Pancreas (tissue), 10 donors: ENCODE results near the gene NAAA. TPM values are rescaled to one million over a fixed set of nuclear protein-coding genes. Genes with fewer than 3 reads are reported as not detected.
A peak's percentile ranks its signal among the peaks of the same experiment; 100 is the strongest.

ENCODE experiments used
- ATAC-seq, 4 donors: fragments of 200-7000 bp; cut with Tn5 transposase; one replicate each; pipeline versions ENCODE4 v1.8.0 to v1.9.1; 2020; ENCODE audit warnings: mild to moderate bottlenecking in 4 of 4, moderate library complexity in 4 of 4
- DNase-seq, 6 donors: peaks; one replicate each; pipeline ENCODE4 v3.0.0-alpha.2; 2020
- FAIRE-seq: peaks from 2 replicates; lab custom pipeline; 2012; peaks lifted over from hg19 to GRCh38; lab: Jason Lieb, UNC
- H3K27ac ChIP-seq, 4 donors: fragments of 200-600 bp; sonication (generic); 1 replicate in 3 of 4; 2 replicates in 1 of 4; pipeline versions ENCODE4 v1.5.0 to v1.8.0; 2020
- H3K27me3 ChIP-seq, 4 donors: fragments of 200-600 bp; one replicate each; pipeline ENCODE4 v1.8.0; 2021
- H3K36me3 ChIP-seq, 3 donors: fragments of 200-600 bp; sonication (generic) in 1 of 3; one replicate each; pipeline versions ENCODE4 v1.5.0 to v1.8.0; 2020 to 2021
- H3K4me1 ChIP-seq, 3 donors: fragments of 200-600 bp; one replicate each; pipeline ENCODE4 v1.8.0; 2021
- H3K4me3 ChIP-seq, 4 donors: fragments of 200-600 bp; sonication (generic) in 2 of 4; one replicate each; pipeline versions ENCODE4 v1.5.0 to v1.8.0; 2020 to 2021
- H3K9me3 ChIP-seq, 4 donors: fragments of 200-600 bp; one replicate each; pipeline ENCODE4 v1.8.0; 2021
- CTCF ChIP-seq, 4 donors: fragments of 200-600 bp; sonication (generic) in 3 of 4; IDR thresholded peaks; one replicate each; pipeline versions ENCODE4 v1.5.0 to v1.8.0; 2021; ENCODE audit warnings: antibody characterized with exemption in 4 of 4
- WGBS, 2 donors: extraction: QIAGEN DNeasy Blood & Tissue Kit; methylation state at CpG; one replicate each; pipeline ENCODE4 v1.1.7; 2013; 5-methylcytosine and 5-hydroxymethylcytosine counted together
- intact Hi-C, 3 donors: fragments of 100-400 bp; cut with DNase I; formaldehyde crosslinking; loops; one replicate each; pipeline versions ENCODE4 v1.11.1 to v1.14.2; 2022
- polyA plus RNA-seq, 2 donors: library from polyadenylated mRNA; stranded (reverse); fragments of 200-250 nt; gene quantifications; one replicate each; pipeline ENCODE4 v1.2.3, GENCODE V29; 2013
- total RNA-seq, 6 donors: library from RNA; stranded (reverse); fragmentation: NEBNext Ultra II Directional in 4 of 6; extraction: Animal tissue kit (Norgen Biotek cat#: 25700) in 4 of 6; gene quantifications; one replicate each; pipeline versions ENCODE4 v1.2.1 to v1.2.4, GENCODE V29; 2021 to 2023
- donor health status: healthy with polysubstance abuse.
- donor health status: DM: no; HTN: no; CAD: no; lungs with moderate emphysema.
- donor health status: DM: no; HTN: no; CAD: no.
- donor health status: control.
- donor health status: control.
- donor health status: Bipolar disorder and iron deficiency.
- donor health status: DM: yes; HTN: yes; CAD: no.
- donor health status: DM: no; HTN: no; CAD: no.
- donor health status: DM: no; HTN: no; CAD: no.
- donor health status: DM: yes; HTN: yes; CAD: no.

NAAA gene
- total and polyA plus RNA-seq, 8 donors = 3.5 to 13.7 (median 9.0) TPM

- Histone ChIP-seq H3K4me1 (no peaks in the 10 kb centered on the region), H3K9me3 (no peaks in the 10 kb centered on the region), H3K27me3 (no peaks in the 10 kb centered on the region), H3K4me3 (no peak overlapping the region), H3K36me3 (no peaks in the 10 kb centered on the region), H3K27ac (no peak overlapping the region)
- intact Hi-C loops = no loop called here
- no peak for DNase-seq
- no peak for TF ChIP-seq CTCF (IDR thresholded peaks at IDR 0.05)
- no peak for FAIRE-seq
- no peak for ATAC-seq
- 88 to 90% methylated on average over 5 of the region's 5 CpGs for WGBS, 2 donors
Observed at GRCh38 chr4:75909405-75909804, 31.4 kb downstream of the NAAA start.

GRCh38 chr4:75908555-75908954, 32.3 kb downstream of the NAAA start:
- WGBS, 2 donors = 0 to 5% methylated on average over 3 of the region's 3 CpGs
- Histone ChIP-seq H3K4me1 (no peaks in the 10 kb centered on the region), H3K27me3 (no peaks in the 10 kb centered on the region), H3K36me3 (no peaks in the 10 kb centered on the region), H3K4me3 (no peak overlapping the region), H3K9me3 (no peaks in the 10 kb centered on the region), H3K27ac (no peak overlapping the region)
- intact Hi-C loops = no loop called here
- TF ChIP-seq CTCF (IDR thresholded peaks at IDR 0.05) = no peak
- DNase-seq = no peak
- ATAC-seq = peak in 2 of 4 donors; percentile 27 to 38
- FAIRE-seq = no peak

- peak in 1 of 4 donors; percentile 18 for ATAC-seq
- Histone ChIP-seq H3K4me1 (no peaks in the 10 kb centered on the region), H3K4me3 (no peak overlapping the region), H3K27me3 (no peaks in the 10 kb centered on the region), H3K27ac (no peak overlapping the region), H3K36me3 (no peaks in the 10 kb centered on the region), H3K9me3 (no peaks in the 10 kb centered on the region)
- DNase-seq = no peak
- intact Hi-C loops = no loop called here
- TF ChIP-seq CTCF (IDR thresholded peaks at IDR 0.05) = no peak
- 84% methylated on average over 3 of the region's 3 CpGs for WGBS, 2 donors
- FAIRE-seq = no peak
Observed at GRCh38 chr4:75907966-75908365, 32.8 kb downstream of the NAAA start.

- no peak overlapping the region for H3K4me3 ChIP-seq
- 80 to 82% methylated on average over 5 of the region's 5 CpGs for WGBS, 2 donors
- DNase-seq = no peak
- H3K27ac ChIP-seq = no peak overlapping the region
- intact Hi-C loops = no loop called here
- H3K4me1 ChIP-seq = no peaks in the 10 kb centered on the region
- no peak for TF ChIP-seq CTCF (IDR thresholded peaks at IDR 0.05)
- ATAC-seq = no peak
- no peaks in the 10 kb centered on the region for H3K36me3 ChIP-seq
- no peaks in the 10 kb centered on the region for H3K27me3 ChIP-seq
- no peak for FAIRE-seq
- no peaks in the 10 kb centered on the region for H3K9me3 ChIP-seq
Observed at GRCh38 chr4:75904076-75904475, 36.7 kb downstream of the NAAA start.

- Histone ChIP-seq H3K36me3 (no peaks in the 10 kb centered on the region), H3K4me1 (no peaks in the 10 kb centered on the region), H3K27ac (no peak within 1 kb of the TSS), H3K27me3 (no peaks in the 10 kb centered on the region), H3K9me3 (no peaks in the 10 kb centered on the region), H3K4me3 (no peak within 1 kb of the TSS)
- FAIRE-seq (no peak), DNase-seq (no peak), ATAC-seq (no peak)
- no peak for TF ChIP-seq CTCF (IDR thresholded peaks at IDR 0.05)
- 67 to 74% methylated on average over 5 of the region's 5 CpGs for WGBS, 2 donors
- intact Hi-C loops = no loop called here
Observed at GRCh38 chr4:75902352-75902751, 38.5 kb downstream of the NAAA start, which contains the start of gene PPEF2. Gene PPEF2, minus strand, starts transcription at chr4:75902452. Its CDS starts 6,127 bp downstream, at chr4:75896325.
